Activated CD4-positive, alpha-beta memory T cell treated with anti-CD3 and anti-CD28 coated beads, Interleukin-2, amount 10 ng/mL, durations not matched to agents 7 days and 5 days (primary cell): ENCODE measurements around the gene SERPIND1. TPM values are rescaled to one million over a fixed set of nuclear protein-coding genes. Genes with fewer than 3 reads are reported as not detected.

Experiments used
- CTCF ChIA-PET: fragments of 350-600 bp; sonication (Branson Sonifier 250); formaldehyde crosslinking; loops from one replicate; lab custom pipeline; 2021; ENCODE audit warnings: antibody characterized with exemption, inconsistent platforms; lab: Charles Lee
- POLR2A ChIA-PET: fragments of 350-600 bp; sonication (Branson Sonifier 250); formaldehyde crosslinking; loops from one replicate; lab custom pipeline; 2021; ENCODE audit warnings: antibody characterized with exemption; lab: Charles Lee
- DNase-seq: peaks from one replicate; pipeline ENCODE4 v3.0.0-alpha.2; 2020
- H3K27ac Mint-ChIP-seq: one replicate; pipeline ENCODE4 v1.8.0; 2021; ENCODE audit warnings: mild to moderate bottlenecking, mixed read lengths
- H3K27me3 Mint-ChIP-seq: one replicate; pipeline ENCODE4 v1.8.0; 2021; ENCODE audit warnings: mixed read lengths
- H3K36me3 Mint-ChIP-seq: one replicate; pipeline ENCODE4 v1.8.0; 2021; ENCODE audit warnings: low read depth, mixed read lengths
- H3K4me1 Mint-ChIP-seq: one replicate; pipeline ENCODE4 v1.8.0; 2021; ENCODE audit warnings: mixed read lengths
- H3K4me3 Mint-ChIP-seq: one replicate; pipeline ENCODE4 v1.8.0; 2021; ENCODE audit warnings: mild to moderate bottlenecking, mixed read lengths
- H3K9me3 Mint-ChIP-seq: one replicate; pipeline ENCODE4 v1.8.0; 2021; ENCODE audit warnings: mixed read lengths
- total RNA-seq, 2 experiments: library from RNA; stranded (reverse); gene quantifications; one replicate each; pipeline ENCODE4 v1.2.3, GENCODE V29; 2021

The SERPIND1 gene
- total RNA-seq, 2 experiments from 2014 or later: not detected

DNA sequence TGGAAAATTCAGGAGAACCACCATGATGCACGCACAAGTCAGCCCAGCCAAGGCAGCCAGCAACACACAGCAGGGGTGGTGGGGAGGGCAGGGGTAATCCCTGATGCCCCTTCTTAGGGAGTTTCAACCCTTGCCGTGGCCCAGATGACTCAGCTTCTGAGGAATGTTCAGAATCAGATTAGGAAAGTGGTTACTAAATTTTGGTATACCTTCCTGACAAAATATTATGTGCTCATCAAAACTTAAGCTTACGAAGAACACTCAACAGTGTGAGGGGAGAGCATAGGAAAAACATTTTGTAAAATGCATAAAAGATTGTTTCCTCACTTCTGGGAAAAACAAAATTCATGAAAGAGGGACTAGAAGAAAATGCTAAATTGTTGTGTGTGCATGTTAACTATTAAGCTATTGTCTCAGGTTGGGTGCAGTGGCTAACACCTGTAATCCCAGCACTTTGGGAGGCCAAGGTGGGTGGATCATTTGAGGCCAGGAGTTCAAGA, 32.1 kb downstream of the SERPIND1 start:
- Mint-ChIP-seq H3K9me3 (no peaks in the 10 kb centered on the region), H3K27me3 (no peaks in the 10 kb centered on the region), H3K36me3 (peaks cover 60% of the 10 kb centered on the region), H3K4me3 (no peak overlapping the region), H3K4me1 (no peaks in the 10 kb centered on the region), H3K27ac (no peak overlapping the region)
- DNase-seq: no peak
- CTCF ChIA-PET: interaction anchor here (0.5 kb wide), 2 partner anchors 214 to 296 kb away, joined by 3 to 4 read pairs; no protein-coding TSS in a partner anchor
- POLR2A ChIA-PET: no interaction called here

DNA sequence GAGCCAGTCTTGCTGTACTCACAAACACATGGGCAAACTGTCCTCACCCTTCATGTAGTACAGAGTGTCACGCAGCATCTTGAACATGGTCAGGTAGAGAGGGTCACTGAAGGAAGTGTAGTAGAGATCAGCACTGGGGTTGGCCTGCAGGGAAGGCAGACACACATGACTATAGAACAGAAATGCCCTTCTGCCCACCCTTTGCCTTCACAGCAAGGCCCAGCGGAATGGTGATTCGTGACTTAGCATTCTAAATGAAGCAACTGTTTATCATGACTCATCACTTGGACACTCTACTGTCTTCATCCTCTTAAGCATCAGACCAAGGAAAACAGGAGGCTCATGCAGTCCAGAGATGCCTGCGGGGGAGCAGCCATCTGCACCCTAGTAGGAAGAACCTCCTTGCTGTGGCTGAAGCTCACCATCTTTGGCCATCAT, 33.4 kb downstream of the SERPIND1 start:
- Mint-ChIP-seq H3K4me1 (peaks cover 1% of the 10 kb centered on the region), H3K27me3 (no peaks in the 10 kb centered on the region), H3K27ac (no peak overlapping the region), H3K36me3 (peaks cover 65% of the 10 kb centered on the region), H3K4me3 (no peak overlapping the region), H3K9me3 (no peaks in the 10 kb centered on the region)
- ChIA-PET CTCF (no interaction called here), POLR2A (no interaction called here)
- DNase-seq: no peak

DNA sequence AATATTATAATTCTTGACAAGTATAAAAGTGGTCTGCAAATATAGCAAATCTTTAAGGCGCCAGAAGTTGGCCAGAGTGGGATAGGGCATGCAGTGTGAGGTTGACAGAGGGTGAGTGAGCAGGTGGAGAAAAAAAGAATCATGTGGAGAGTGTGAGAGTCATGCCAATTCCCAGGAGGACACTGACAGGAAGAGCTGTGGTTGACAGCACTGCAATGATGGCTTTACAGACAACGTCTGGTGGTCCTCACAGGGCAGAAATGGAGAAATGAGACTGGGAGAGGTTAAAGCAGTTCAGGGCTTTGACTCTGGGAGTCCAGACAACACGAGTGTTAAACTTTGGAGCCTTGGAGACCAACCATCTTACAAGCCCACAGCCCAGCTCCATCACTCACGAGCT, 34.9 kb downstream of the SERPIND1 start:
- Mint-ChIP-seq H3K36me3 (peaks cover 67% of the 10 kb centered on the region), H3K4me3 (no peak overlapping the region), H3K27ac (no peak overlapping the region), H3K27me3 (no peaks in the 10 kb centered on the region), H3K9me3 (no peaks in the 10 kb centered on the region), H3K4me1 (peaks cover 1% of the 10 kb centered on the region)
- DNase-seq: no peak
- CTCF ChIA-PET: interaction anchor here (1.6 kb wide), 1 partner anchor 25 kb away, joined by 5 read pairs; no protein-coding TSS in a partner anchor
- POLR2A ChIA-PET: no interaction called here

DNA sequence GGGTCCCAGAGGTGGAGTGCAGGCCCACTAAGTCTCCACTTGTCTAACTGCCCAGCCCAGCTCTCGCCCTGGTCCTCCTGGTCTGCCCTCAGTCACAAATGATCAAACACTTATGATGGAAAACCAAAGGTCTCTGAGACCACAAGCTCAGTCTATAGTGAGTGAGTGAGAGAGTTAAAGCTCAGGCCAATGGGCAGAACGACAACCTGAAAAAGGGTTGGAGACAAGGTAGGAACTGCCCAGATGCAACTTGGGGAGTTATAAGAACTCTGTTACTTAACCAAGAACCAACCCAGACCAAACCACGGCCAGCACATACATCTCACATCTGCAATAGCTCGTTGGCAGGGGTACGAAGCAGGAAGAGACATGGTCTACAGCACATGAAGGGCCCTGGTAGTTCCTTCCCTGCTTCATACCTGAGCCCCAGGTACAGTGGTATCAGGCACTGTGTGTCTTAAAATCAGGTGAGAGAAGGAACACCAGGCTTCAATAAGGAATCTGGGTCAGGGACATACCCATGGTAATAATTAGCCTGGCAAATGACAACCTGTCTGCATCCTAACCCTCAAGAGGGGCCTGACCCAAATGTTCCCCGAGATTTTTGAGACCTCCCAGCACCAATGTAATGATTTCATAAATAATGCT, 35.7 kb downstream of the SERPIND1 start:
- Mint-ChIP-seq H3K4me3 (no peak overlapping the region), H3K9me3 (no peaks in the 10 kb centered on the region), H3K27me3 (no peaks in the 10 kb centered on the region), H3K27ac (no peak overlapping the region), H3K4me1 (peaks cover 1% of the 10 kb centered on the region), H3K36me3 (peaks cover 63% of the 10 kb centered on the region)
- CTCF ChIA-PET: interaction anchor here (1.6 kb wide), 1 partner anchor 25 kb away, joined by 5 read pairs; no protein-coding TSS in a partner anchor
- POLR2A ChIA-PET: no interaction called here
- no peak for DNase-seq

DNA sequence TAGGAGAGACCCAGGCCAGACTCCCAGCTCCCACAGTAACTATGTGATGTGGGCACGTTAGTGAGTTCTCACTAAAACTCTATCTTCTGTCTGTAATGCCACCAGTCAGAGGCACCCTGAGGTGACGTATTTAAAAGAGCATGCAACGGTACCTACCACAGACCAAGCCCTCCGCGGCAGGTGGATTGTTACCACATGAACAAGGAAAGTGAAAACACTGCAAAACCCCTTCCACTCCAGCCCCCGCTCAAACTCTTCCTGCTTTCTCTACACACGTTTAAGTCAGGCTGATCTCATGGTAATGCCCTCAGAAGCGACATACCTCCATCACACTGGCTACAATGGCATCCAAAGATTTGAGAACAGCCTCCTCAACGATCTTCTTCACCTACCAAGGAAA, 36.7 kb downstream of the SERPIND1 start:
- ChIA-PET CTCF (no interaction called here), POLR2A (no interaction called here)
- peaks cover 60% of the 10 kb centered on the region for H3K36me3 Mint-ChIP-seq
- DNase-seq: no peak
- H3K4me3 Mint-ChIP-seq: no peak overlapping the region
- H3K4me1 Mint-ChIP-seq: peaks cover 1% of the 10 kb centered on the region
- no peaks in the 10 kb centered on the region for H3K9me3 Mint-ChIP-seq
- H3K27ac Mint-ChIP-seq: no peak overlapping the region
- H3K27me3 Mint-ChIP-seq: no peaks in the 10 kb centered on the region

DNA sequence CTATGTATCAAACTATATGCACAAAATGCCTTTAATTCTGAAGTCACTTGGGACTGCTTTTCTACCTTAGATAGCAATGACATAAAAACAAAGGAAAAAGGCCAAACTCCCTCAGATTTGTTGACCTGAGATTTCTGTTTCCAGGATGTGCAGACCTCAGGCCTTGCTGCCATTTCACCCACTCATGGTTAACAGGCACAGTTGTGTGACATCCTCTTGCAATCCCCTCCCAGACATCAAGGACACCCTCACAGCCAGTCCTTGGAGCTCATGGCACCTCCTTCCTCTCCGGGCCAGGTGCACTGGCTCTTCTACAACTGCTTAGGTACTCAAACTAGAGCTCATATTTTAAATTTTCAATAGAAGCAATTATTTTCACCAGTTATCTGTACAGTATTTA, 37.3 kb downstream of the SERPIND1 start:
- Mint-ChIP-seq H3K27me3 (no peaks in the 10 kb centered on the region), H3K27ac (no peak overlapping the region), H3K9me3 (no peaks in the 10 kb centered on the region), H3K36me3 (peaks cover 57% of the 10 kb centered on the region), H3K4me3 (no peak overlapping the region), H3K4me1 (peaks cover 1% of the 10 kb centered on the region)
- CTCF ChIA-PET: interaction anchor here (0.5 to 0.7 kb wide), 4 partner anchors 8 to 148 kb away, joined by 3 to 5 read pairs (median 3); no protein-coding TSS in a partner anchor
- no peak for DNase-seq
- POLR2A ChIA-PET: no interaction called here

DNA sequence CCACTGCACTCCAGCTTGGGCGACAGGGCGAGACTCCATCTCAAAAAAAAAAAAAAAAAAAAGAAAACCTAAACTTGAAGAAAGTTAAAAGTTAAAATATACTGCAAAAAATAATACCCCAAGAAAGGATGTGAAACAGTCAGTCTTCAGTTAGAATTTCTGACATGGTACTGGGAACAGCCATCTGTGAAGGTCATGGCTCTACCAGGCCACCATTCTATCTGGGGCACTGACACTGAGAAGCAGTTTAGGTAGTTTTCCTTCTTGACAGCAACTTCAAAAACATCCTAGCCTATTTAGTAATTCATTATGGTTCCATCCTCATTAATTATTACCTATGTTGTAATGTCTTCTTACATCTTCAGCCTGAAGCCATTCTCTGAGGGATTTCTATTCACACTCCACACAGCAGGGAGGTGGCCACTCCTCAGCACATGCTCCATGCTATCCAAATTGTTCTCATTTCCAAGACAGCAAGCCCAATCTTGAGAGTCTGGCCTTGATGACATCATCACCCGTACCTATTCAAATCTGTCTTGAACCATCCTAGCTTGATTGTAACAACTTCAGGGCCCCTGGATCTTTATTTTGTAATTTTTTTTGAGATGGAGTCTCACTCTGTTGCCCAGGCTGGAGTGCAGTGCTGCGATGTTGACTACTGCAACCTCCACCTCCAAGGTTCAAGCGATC, 38.2 kb downstream of the SERPIND1 start:
- no peaks in the 10 kb centered on the region for H3K27me3 Mint-ChIP-seq
- H3K36me3 Mint-ChIP-seq: peaks cover 62% of the 10 kb centered on the region
- POLR2A ChIA-PET: no interaction called here
- no peaks in the 10 kb centered on the region for H3K9me3 Mint-ChIP-seq
- H3K4me1 Mint-ChIP-seq: peaks cover 1% of the 10 kb centered on the region
- H3K27ac Mint-ChIP-seq: no peak overlapping the region
- CTCF ChIA-PET: interaction anchor here (0.5 to 0.7 kb wide), 2 partner anchors 9 to 17 kb away, joined by 3 to 5 read pairs; no protein-coding TSS in a partner anchor
- H3K4me3 Mint-ChIP-seq: no peak overlapping the region
- no peak for DNase-seq

DNA sequence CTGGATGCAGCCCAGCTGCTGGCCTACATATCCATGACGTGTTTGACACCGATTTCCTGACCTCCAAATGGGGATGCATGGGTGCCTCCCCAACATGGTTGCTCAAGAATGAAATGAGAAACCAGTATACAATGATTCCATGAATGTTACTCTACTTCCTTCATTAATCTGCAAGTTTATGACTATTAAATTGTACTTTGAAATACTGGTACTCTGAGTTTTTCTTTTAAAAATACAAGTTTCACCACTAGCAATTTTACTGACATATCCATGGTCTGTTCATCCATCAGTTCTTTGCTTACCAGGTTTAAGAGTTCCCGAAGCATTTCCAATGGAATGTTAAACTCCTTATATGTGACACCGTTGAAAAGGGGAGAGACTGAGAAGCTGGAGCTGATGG, 39.1 kb downstream of the SERPIND1 start:
- Mint-ChIP-seq H3K27ac (no peak overlapping the region), H3K4me1 (peaks cover 1% of the 10 kb centered on the region), H3K36me3 (peaks cover 58% of the 10 kb centered on the region), H3K9me3 (no peaks in the 10 kb centered on the region), H3K27me3 (no peaks in the 10 kb centered on the region), H3K4me3 (no peak overlapping the region)
- DNase-seq: no peak
- CTCF ChIA-PET: no interaction called here
- POLR2A ChIA-PET: no interaction called here

DNA sequence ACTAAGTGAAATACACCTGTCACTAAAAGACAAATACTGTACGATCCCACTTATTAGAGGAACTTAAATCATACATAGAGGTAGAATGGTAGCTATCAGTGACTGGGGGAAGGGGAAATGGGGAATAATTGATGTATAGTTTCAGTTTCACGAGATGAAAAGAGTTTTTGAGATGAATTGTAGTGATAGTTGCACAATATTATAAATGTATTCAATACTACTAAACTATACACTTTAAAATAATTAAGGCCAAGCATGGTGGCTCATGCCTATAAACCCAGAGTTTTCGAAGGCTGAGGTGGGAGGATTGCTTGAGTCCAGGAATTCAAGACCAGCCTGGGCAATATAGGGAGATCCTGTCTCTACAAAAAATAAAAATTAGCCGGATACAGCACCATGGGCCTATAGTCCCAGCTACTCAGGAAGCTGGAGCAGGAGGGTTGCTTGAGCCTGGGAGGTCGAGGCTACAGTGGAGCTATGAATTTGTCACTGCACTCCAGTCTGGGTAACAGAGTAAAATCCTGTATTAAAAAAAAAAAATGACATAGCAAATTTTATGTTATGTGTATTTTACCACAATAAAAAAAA, 40.4 kb downstream of the SERPIND1 start:
- Mint-ChIP-seq H3K27ac (no peak overlapping the region), H3K9me3 (no peaks in the 10 kb centered on the region), H3K27me3 (no peaks in the 10 kb centered on the region), H3K4me3 (no peak overlapping the region), H3K36me3 (peaks cover 63% of the 10 kb centered on the region), H3K4me1 (peaks cover 1% of the 10 kb centered on the region)
- no peak for DNase-seq
- ChIA-PET CTCF (interaction anchor here (1.0 to 1.3 kb wide), 2 partner anchors 11 to 30 kb away, joined by 3 to 4 read pairs; no protein-coding TSS in a partner anchor), POLR2A (no interaction called here)

DNA sequence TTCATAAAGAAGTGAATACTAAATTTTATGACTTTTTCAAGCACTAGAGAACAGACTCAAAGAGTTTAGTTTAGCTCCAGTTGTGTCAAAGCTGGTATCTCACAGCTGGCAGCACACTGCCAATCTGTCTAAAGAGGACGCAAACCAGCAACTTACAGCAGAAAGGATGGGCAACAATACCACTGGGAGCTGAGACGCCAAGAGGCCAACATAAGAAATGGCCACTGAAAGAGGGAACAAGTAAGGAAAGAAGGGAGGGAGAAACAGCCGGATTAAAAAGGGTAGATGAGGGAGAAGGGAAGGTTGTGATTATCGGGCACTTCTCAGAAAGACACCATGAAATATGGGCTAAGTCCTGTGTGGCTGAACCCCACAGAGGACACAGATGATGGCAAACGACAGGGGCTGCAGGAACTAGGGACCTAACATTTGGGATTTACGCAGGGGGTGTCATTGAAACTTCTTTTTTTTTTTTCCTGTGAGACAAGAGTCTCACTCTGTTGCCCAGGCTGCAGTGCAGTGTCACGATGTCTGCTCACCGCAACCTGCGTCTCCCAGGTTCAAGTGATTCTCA, 41.7 kb downstream of the SERPIND1 start:
- peaks cover 1% of the 10 kb centered on the region for H3K4me1 Mint-ChIP-seq
- POLR2A ChIA-PET: no interaction called here
- CTCF ChIA-PET: interaction anchor here (1.3 kb wide), 1 partner anchor 31 kb away, joined by 3 read pairs; no protein-coding TSS in a partner anchor
- DNase-seq: no peak
- no peak overlapping the region for H3K27ac Mint-ChIP-seq
- no peaks in the 10 kb centered on the region for H3K9me3 Mint-ChIP-seq
- H3K36me3 Mint-ChIP-seq: peaks cover 64% of the 10 kb centered on the region
- H3K27me3 Mint-ChIP-seq: no peaks in the 10 kb centered on the region
- no peak overlapping the region for H3K4me3 Mint-ChIP-seq

DNA sequence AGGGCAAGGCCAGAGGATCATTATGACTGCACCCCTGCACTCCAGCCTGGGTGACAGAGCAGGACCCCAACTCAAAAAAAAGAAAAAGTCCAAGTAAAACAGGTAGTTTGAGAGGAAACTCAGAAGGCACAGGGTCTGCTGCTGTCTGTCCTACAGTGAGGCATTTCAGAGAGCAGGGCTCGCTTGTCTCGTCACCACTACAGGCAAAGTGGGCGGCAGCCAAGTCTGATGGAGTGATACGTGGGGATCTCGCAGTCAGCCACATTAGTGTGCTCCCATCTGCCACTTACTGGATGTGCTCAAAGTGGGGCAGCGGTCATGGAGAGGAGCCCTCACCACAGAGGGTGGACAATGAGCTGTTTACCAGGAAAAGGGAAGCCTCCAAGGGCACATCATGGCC, 42.6 kb downstream of the SERPIND1 start:
- Mint-ChIP-seq H3K4me1 (no peaks in the 10 kb centered on the region), H3K27ac (no peak overlapping the region), H3K27me3 (no peaks in the 10 kb centered on the region), H3K36me3 (peaks cover 59% of the 10 kb centered on the region), H3K4me3 (no peak overlapping the region), H3K9me3 (no peaks in the 10 kb centered on the region)
- POLR2A ChIA-PET: no interaction called here
- CTCF ChIA-PET: no interaction called here
- DNase-seq: no peak

DNA sequence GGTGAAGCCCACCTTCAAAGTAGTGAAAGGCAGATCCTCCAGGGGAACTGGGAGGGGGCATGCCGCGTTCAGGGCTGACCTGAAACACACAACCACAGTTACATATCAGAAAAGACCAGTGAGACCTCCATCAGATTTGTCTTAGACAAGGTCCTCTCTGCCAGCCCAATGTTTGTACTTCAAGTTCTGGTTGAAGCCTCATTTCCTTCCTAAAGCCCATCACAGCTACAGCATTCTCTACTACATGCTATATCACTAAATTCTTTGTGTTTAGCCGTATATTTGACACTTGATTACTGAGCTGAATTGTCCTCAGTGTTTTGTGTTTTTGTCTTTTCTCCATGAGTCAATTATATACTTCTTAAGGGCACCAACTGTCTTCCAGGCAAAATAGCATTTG, 44.6 kb downstream of the SERPIND1 start:
- H3K4me1 Mint-ChIP-seq: no peaks in the 10 kb centered on the region
- no peak overlapping the region for H3K27ac Mint-ChIP-seq
- ChIA-PET CTCF (no interaction called here), POLR2A (no interaction called here)
- peaks cover 48% of the 10 kb centered on the region for H3K36me3 Mint-ChIP-seq
- no peak for DNase-seq
- no peaks in the 10 kb centered on the region for H3K9me3 Mint-ChIP-seq
- no peaks in the 10 kb centered on the region for H3K27me3 Mint-ChIP-seq
- H3K4me3 Mint-ChIP-seq: no peak overlapping the region

DNA sequence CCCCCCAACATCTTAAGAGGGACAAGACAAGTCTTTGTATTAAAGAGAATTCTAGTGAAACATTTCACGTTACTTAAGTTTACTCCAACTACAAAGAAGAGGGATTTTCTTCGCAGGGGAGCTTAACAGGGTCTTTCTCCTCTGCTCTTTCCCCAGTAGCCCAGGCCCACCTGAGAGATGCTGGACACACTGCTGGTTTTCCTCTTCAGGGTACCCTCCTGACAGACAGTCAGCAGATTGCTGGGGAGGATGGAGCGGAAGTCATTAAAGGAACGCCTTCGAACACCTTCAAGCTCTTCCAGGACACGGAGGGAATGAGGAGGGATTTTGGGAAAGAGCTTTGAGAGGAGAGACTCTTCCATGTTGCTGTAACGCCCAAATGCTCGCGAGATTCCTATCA, 45.6 kb downstream of the SERPIND1 start:
- Mint-ChIP-seq H3K27me3 (no peaks in the 10 kb centered on the region), H3K4me1 (no peaks in the 10 kb centered on the region), H3K9me3 (no peaks in the 10 kb centered on the region), H3K27ac (no peak overlapping the region), H3K36me3 (peaks cover 44% of the 10 kb centered on the region), H3K4me3 (no peak overlapping the region)
- ChIA-PET POLR2A (no interaction called here), CTCF (no interaction called here)
- DNase-seq: no peak
